ENCODE data around the gene CXXC5. TPM values are rescaled to one million over a fixed set of nuclear protein-coding genes. Genes with fewer than 3 reads are reported as not detected.

CXXC5 gene
- total and polyA plus RNA-seq, 9 of the 15 experiments (the other 6 are each of a cell fraction or from before 2014, with no cell fraction given) = 1.9 to 123 (median 45.8) TPM

GRCh38 chr5:139670369-139671095 is 22.4 kb downstream of the CXXC5 start (continued):
- no peak for TF ChIP-seq HINFP (tag; conservative IDR thresholded peaks at IDR 0.05; ENCODE audit: low read depth)
- 0 out of 2 replicates have a peak, but pooled peaks have one; percentile 13 for TF ChIP-seq ZNF511 (CRISPR knock-in tag; IDR thresholded peaks at IDR 0.05)
- TF ChIP-seq SMAD3 (CRISPR knock-in tag; conservative IDR thresholded peaks at IDR 0.05) = no peak
- no peak for TF ChIP-seq ZNF507 (tag; conservative IDR thresholded peaks at IDR 0.05)
- no peak for TF ChIP-seq CHD4 (IDR thresholded peaks at IDR 0.05; ENCODE audit: insufficient read depth, insufficient replicate concordance, low read depth, low read length, poor library complexity, severe bottlenecking)
- peak; percentile 88 for TF ChIP-seq HDGF (IDR thresholded peaks at IDR 0.05)
- TF ChIP-seq FOXA3 (CRISPR knock-in tag; conservative IDR thresholded peaks at IDR 0.05 in 1 of 2, IDR thresholded peaks at IDR 0.05 in 1 of 2) = 0 out of 4 replicates have a peak, but pooled peaks of 1 of the 2 experiments have one; percentile 19
- TF ChIP-seq ZBTB43 (CRISPR knock-in tag; IDR thresholded peaks at IDR 0.05) = peak; percentile 77; the same call in 1 of the 2 replicates
- no peak for TF ChIP-seq BCL6 (CRISPR knock-in tag; IDR thresholded peaks at IDR 0.05)
- TF ChIP-seq ZBTB34 (CRISPR knock-in tag; IDR thresholded peaks at IDR 0.05) = no peak
- TF ChIP-seq ZNF449 (CRISPR knock-in tag; IDR thresholded peaks at IDR 0.05) = no peak
- TF ChIP-seq SIN3B (IDR thresholded peaks at IDR 0.05; ENCODE audit: low read depth) = no peak
- no peak for TF ChIP-seq TRIM28 (IDR thresholded peaks at IDR 0.05)
- 0 out of 2 replicates have a peak, but pooled peaks have one; percentile 7 for TF ChIP-seq ARID4B (CRISPR knock-in tag; IDR thresholded peaks at IDR 0.05)
- peak in 1 of 2 experiments; percentile 11; a peak in 1 of 3 replicates for TF ChIP-seq CBX3 (IDR thresholded peaks at IDR 0.05; ENCODE audit: borderline replicate concordance in 1 of 2, low read length in 2 of 2)

All from K562 (cell line).